ENCODE results near the gene APOBEC3C. TPM values are rescaled to one million over a fixed set of nuclear protein-coding genes. Genes with fewer than 3 reads are reported as not detected.
"Not testable (repeated sequence)": the region's sequence is repeated elsewhere in the genome, so short reads cannot be mapped to it uniquely, and the experiment has no call there.

Gene APOBEC3C
- total and polyA plus RNA-seq, 2 experiments from 2014 or later, result 6.6 to 104 TPM

GRCh38 chr22:38997518-38997917, 16.5 kb upstream of the APOBEC3C start:
- no peak for DNase-seq
- Histone ChIP-seq H3K27me3 (replicated peaks; ENCODE audit: insufficient read depth) (peaks cover 3% of the 10 kb centered on the region; the same call in 1 of the 2 replicates), H2AFZ (no peak overlapping the region), H3K4me1 (ENCODE audit: insufficient read depth) (no peaks in the 10 kb centered on the region), H3K36me3 (ENCODE audit: low read depth) (no peaks in the 10 kb centered on the region), H3K27ac (no peak overlapping the region), H3K9me3 (ENCODE audit: low read depth) (no peaks in the 10 kb centered on the region), H3K9me2 (ENCODE audit: insufficient read depth) (no peaks in the 10 kb centered on the region), H3F3A (ENCODE audit: insufficient read depth) (no peaks in the 10 kb centered on the region), H4K20me1 (ENCODE audit: insufficient read depth) (no peaks in the 10 kb centered on the region), H3K79me2 (ENCODE audit: insufficient read depth) (no peaks in the 10 kb centered on the region), H3K9ac (no peak overlapping the region), H3K4me3 (no peak overlapping the region), H3K4me2 (ENCODE audit: unreplicated experiment) (no peak overlapping the region)
- 85 to 94% methylated on average over 3 of the region's 3 CpGs for WGBS, 2 experiments (ENCODE audit: low coverage in 1 of 2, low lambda C conversion rate in 2 of 2, missing lambda C conversion rate in 2 of 2)
- in situ Hi-C loops (cut with MboI), result no loop called here
- TF ChIP-seq EZH2phosphoT487 (IDR thresholded peaks at IDR 0.05; ENCODE audit: insufficient read depth, low read depth) (no peak), EZH2 (IDR thresholded peaks at IDR 0.05; ENCODE audit: insufficient read depth, poor library complexity, severe bottlenecking) (no peak)

GRCh38 chr22:39003165-39003638, 10.9 kb upstream of the APOBEC3C start:
- peak overlapping the region; percentile 24; the same call in 1 of the 2 replicates for H2AFZ ChIP-seq
- no peaks in the 10 kb centered on the region for H3K36me3 ChIP-seq (ENCODE audit: low read depth)
- no peaks in the 10 kb centered on the region for H4K20me1 ChIP-seq (ENCODE audit: insufficient read depth)
- no peaks in the 10 kb centered on the region for H3K4me1 ChIP-seq (ENCODE audit: insufficient read depth)
- 15 to 20% methylated on average over 7 of the region's 7 CpGs for WGBS, 2 experiments (ENCODE audit: low coverage in 1 of 2, low lambda C conversion rate in 2 of 2, missing lambda C conversion rate in 2 of 2)
- peak; percentile 88 for DNase-seq
- H3K4me3 ChIP-seq, result no peak overlapping the region
- no peaks in the 10 kb centered on the region for H3K9me2 ChIP-seq (ENCODE audit: insufficient read depth)
- no peak overlapping the region for H3K9ac ChIP-seq
- in situ Hi-C loops (cut with MboI), result loop anchor here (10.0 to 25.0 kb wide), 2 partner anchors 128 to 309 kb away; partner anchors contain the start of genes CBX6 and RPL3
- H3K27ac ChIP-seq, result no peak overlapping the region
- H3K4me2 ChIP-seq (ENCODE audit: unreplicated experiment), result no peak overlapping the region
- H3K9me3 ChIP-seq (ENCODE audit: low read depth), result no peaks in the 10 kb centered on the region
- TF ChIP-seq EZH2 (IDR thresholded peaks at IDR 0.05; ENCODE audit: insufficient read depth, poor library complexity, severe bottlenecking) (no peak), EZH2phosphoT487 (IDR thresholded peaks at IDR 0.05; ENCODE audit: insufficient read depth, low read depth) (no peak)
- H3F3A ChIP-seq (ENCODE audit: insufficient read depth), result 0 out of 2 replicates have a peak, but pooled peaks cover 4% of the 10 kb centered on the region
- peaks cover under 1% of the 10 kb centered on the region; the same call in 1 of the 2 replicates for H3K27me3 ChIP-seq (replicated peaks; ENCODE audit: insufficient read depth)
- no peaks in the 10 kb centered on the region for H3K79me2 ChIP-seq (ENCODE audit: insufficient read depth)

GRCh38 chr22:39007177-39007576, 6.9 kb upstream of the APOBEC3C start:
- no peaks in the 10 kb centered on the region for H3K79me2 ChIP-seq (ENCODE audit: insufficient read depth)
- no peaks in the 10 kb centered on the region for H3K27me3 ChIP-seq (replicated peaks; ENCODE audit: insufficient read depth)
- H3K27ac ChIP-seq, result no peak overlapping the region
- 0 out of 2 replicates have a peak, but pooled peaks cover 4% of the 10 kb centered on the region for H3F3A ChIP-seq (ENCODE audit: insufficient read depth)
- H3K9ac ChIP-seq, result no peak overlapping the region
- 92 to 95% methylated on average over 5 of the region's 5 CpGs for WGBS, 2 experiments (ENCODE audit: low coverage in 1 of 2, low lambda C conversion rate in 2 of 2, missing lambda C conversion rate in 2 of 2)
- H3K4me2 ChIP-seq (ENCODE audit: unreplicated experiment), result no peak overlapping the region
- H4K20me1 ChIP-seq (ENCODE audit: insufficient read depth), result no peaks in the 10 kb centered on the region
- no peaks in the 10 kb centered on the region for H3K36me3 ChIP-seq (ENCODE audit: low read depth)
- H3K4me1 ChIP-seq (ENCODE audit: insufficient read depth), result no peaks in the 10 kb centered on the region
- no peaks in the 10 kb centered on the region for H3K9me3 ChIP-seq (ENCODE audit: low read depth)
- no peak for DNase-seq
- no peak overlapping the region for H2AFZ ChIP-seq
- no peaks in the 10 kb centered on the region for H3K9me2 ChIP-seq (ENCODE audit: insufficient read depth)
- in situ Hi-C loops (cut with MboI), result loop anchor here (10.0 to 25.0 kb wide), 2 partner anchors 132 to 305 kb away; partner anchors contain the start of genes CBX6 and RPL3
- TF ChIP-seq EZH2phosphoT487 (IDR thresholded peaks at IDR 0.05; ENCODE audit: insufficient read depth, low read depth) (no peak), EZH2 (IDR thresholded peaks at IDR 0.05; ENCODE audit: insufficient read depth, poor library complexity, severe bottlenecking) (no peak)
- no peak overlapping the region for H3K4me3 ChIP-seq

GRCh38 chr22:39008271-39008850, 5.7 kb upstream of the APOBEC3C start:
- H3K4me3 ChIP-seq; H3F3A ChIP-seq (ENCODE audit: insufficient read depth); H3K9ac ChIP-seq; H3K27me3 ChIP-seq (replicated peaks; ENCODE audit: insufficient read depth); H4K20me1 ChIP-seq (ENCODE audit: insufficient read depth); H3K4me2 ChIP-seq (ENCODE audit: unreplicated experiment); DNase-seq; H3K9me3 ChIP-seq (ENCODE audit: low read depth); H2AFZ ChIP-seq; H3K79me2 ChIP-seq (ENCODE audit: insufficient read depth); H3K4me1 ChIP-seq (ENCODE audit: insufficient read depth); H3K27ac ChIP-seq; H3K36me3 ChIP-seq (ENCODE audit: low read depth); H3K9me2 ChIP-seq (ENCODE audit: insufficient read depth): not testable (repeated sequence)
- 80 to 81% methylated on average over 8 of the region's 8 CpGs for WGBS, 2 experiments (ENCODE audit: low coverage in 1 of 2, low lambda C conversion rate in 2 of 2, missing lambda C conversion rate in 2 of 2)
- in situ Hi-C loops (cut with MboI), result loop anchor here (10.0 to 25.0 kb wide), 2 partner anchors 134 to 304 kb away; partner anchors contain the start of genes CBX6 and RPL3
